A549 (cell line): ENCODE measurements around the gene OR52N1. TPM values are rescaled to one million over a fixed set of nuclear protein-coding genes. Genes with fewer than 3 reads are reported as not detected.

Experiments used
- ATAC-seq, 2 experiments: fragments of 200-7000 bp in 1 of 2; fragments of >200 bp in 1 of 2; cut with Nextera tagmentation in 1 of 2; cut with Tn5 transposase in 1 of 2; 3 replicates each; pipeline versions ENCODE4 v1.8.0 to v1.9.1; 2018 to 2020; ENCODE audit warnings: mild to moderate bottlenecking in 1 of 2, moderate library complexity in 1 of 2
- CTCF ChIA-PET: fragments of 300-600 bp; sonication (Branson Sonifier 250); formaldehyde crosslinking; extraction: SDS; loops from one replicate; lab custom pipeline; 2021; ENCODE audit warnings: antibody characterized with exemption, inconsistent platforms; lab: Yijun Ruan, JAX
- POLR2A ChIA-PET: fragments of 350-600 bp; formaldehyde crosslinking; extraction: SDS; loops from one replicate; lab custom pipeline; 2021; ENCODE audit warnings: antibody characterized with exemption, inconsistent platforms; lab: Yijun Ruan, JAX
- DNase-seq, 2 experiments: peaks; one replicate each; pipeline versions ENCODE4 v3.0.0 to v3.0.0-alpha.2; 2011 to 2016; ENCODE audit warnings: low read depth in 1 of 2, low spot score in 1 of 2
- FAIRE-seq: peaks from 2 replicates; lab custom pipeline; 2011; peaks lifted over from hg19 to GRCh38; lab: Jason Lieb, UNC
- H3K27ac ChIP-seq, 2 experiments: fragments of >200 bp; sonication (Bioruptor Twin); formaldehyde crosslinking; 3 replicates each; pipeline ENCODE4 v1.5.1; 2016 to 2017
- H3K4me1 ChIP-seq: fragments of >200 bp; sonication (Bioruptor Twin); formaldehyde crosslinking; 3 replicates; pipeline ENCODE4 v1.6.1; 2016
- H3K4me2 ChIP-seq: fragments of >200 bp; sonication (Bioruptor Twin); formaldehyde crosslinking; 3 replicates; pipeline ENCODE4 v1.6.1; 2016
- H3K4me3 ChIP-seq: fragments of >200 bp; sonication (Bioruptor Twin); formaldehyde crosslinking; 3 replicates; pipeline ENCODE4 v1.5.1; 2016
- H3K9me3 ChIP-seq: fragments of >200 bp; sonication (Bioruptor Twin); formaldehyde crosslinking; 3 replicates; pipeline ENCODE4 v1.6.1; 2016
- CBX2 ChIP-seq: fragments of 200-600 bp; sonication (generic); IDR thresholded peaks from 2 replicates; pipeline ENCODE4 v1.6.1; 2016; ENCODE audit warnings: low read depth, mild to moderate bottlenecking, borderline replicate concordance
- EHMT2 ChIP-seq: fragments of 200-600 bp; sonication (generic); IDR thresholded peaks from 2 replicates; pipeline ENCODE4 v1.6.1; 2016; ENCODE audit warnings: antibody characterized with exemption, low read depth, mild to moderate bottlenecking, moderate library complexity
- ELK1 ChIP-seq: fragments of 150-350 bp; IDR thresholded peaks from 2 replicates; pipeline ENCODE4 v1.6.1; 2014; ENCODE audit warnings: low read depth, mild to moderate bottlenecking, low read length
- EP300 ChIP-seq, 2 experiments: fragments of >200 bp; sonication (Bioruptor Twin); formaldehyde crosslinking; IDR thresholded peaks; 2 replicates in 1 of 2; 3 replicates in 1 of 2; pipeline ENCODE4 v1.6.1; 2016 to 2017
- HDAC2 ChIP-seq: fragments of 200-600 bp; sonication (generic); IDR thresholded peaks from 2 replicates; pipeline ENCODE4 v1.6.1; 2016
- HOXB5 ChIP-seq: fragments of 250-450 bp; sonication (Bioruptor Pico); IDR thresholded peaks from 2 replicates; pipeline ENCODE4 v1.5.0; 2020; ENCODE audit warnings: mild to moderate bottlenecking, moderate library complexity
- KDM5A ChIP-seq: fragments of 200-600 bp; sonication (generic); IDR thresholded peaks from 2 replicates; pipeline ENCODE4 v1.6.1; 2016; ENCODE audit warnings: antibody characterized with exemption, mild to moderate bottlenecking
- NPAS2 ChIP-seq: fragments of 250-450 bp; sonication (Bioruptor Pico); IDR thresholded peaks from 2 replicates; pipeline ENCODE4 v1.8.0; 2022; ENCODE audit warnings: mild to moderate bottlenecking, moderate library complexity, borderline replicate concordance
- PHF8 ChIP-seq: fragments of 200-600 bp; sonication (generic); IDR thresholded peaks from 2 replicates; pipeline ENCODE4 v1.6.1; 2016; ENCODE audit warnings: low read depth, mild to moderate bottlenecking, antibody characterized with exemption, moderate library complexity, borderline replicate concordance
- POLR2AphosphoS2 ChIP-seq: conservative IDR thresholded peaks from 2 replicates; pipeline ENCODE4 v1.6.1; 2012; ENCODE audit warnings: low read length, improper control_type of control experiment, inconsistent platforms
- RAD21 ChIP-seq, 2 experiments: fragments of >200 bp in 1 of 2; sonication (Bioruptor Twin) in 1 of 2; formaldehyde crosslinking in 1 of 2; IDR thresholded peaks in 1 of 2; conservative IDR thresholded peaks in 1 of 2; 2 replicates in 1 of 2; 3 replicates in 1 of 2; pipeline ENCODE4 v1.6.1; 2012 to 2018; ENCODE audit warnings: inconsistent platforms in 1 of 2
- RNF2 ChIP-seq: fragments of 200-600 bp; sonication (generic); IDR thresholded peaks from 2 replicates; pipeline ENCODE4 v1.6.1; 2016; ENCODE audit warnings: low read depth, mild to moderate bottlenecking, antibody characterized with exemption, moderate library complexity, borderline replicate concordance
- SREBF2 ChIP-seq: fragments of 450-650 bp; IDR thresholded peaks from 2 replicates; pipeline ENCODE4 v1.6.1; 2014; ENCODE audit warnings: mild to moderate bottlenecking, moderate library complexity
- TFCP2L1 ChIP-seq: fragments of 250-450 bp; sonication (Bioruptor Pico); IDR thresholded peaks from 2 replicates; pipeline ENCODE4 v1.5.0; 2021; ENCODE audit warnings: mild to moderate bottlenecking
- TP53 ChIP-seq: fragments of 250-450 bp; sonication (Bioruptor Pico); IDR thresholded peaks from 2 replicates; pipeline ENCODE4 v1.5.0; 2021; ENCODE audit warnings: mild to moderate bottlenecking, moderate library complexity
- ZNF302 ChIP-seq: fragments of 250-450 bp; sonication (Bioruptor Pico); IDR thresholded peaks from 2 replicates; pipeline ENCODE4 v1.9.0; 2021; ENCODE audit warnings: inconsistent platforms, mild to moderate bottlenecking, moderate library complexity
- whole genome bisulfite sequencing: methylation state at CpG from one replicate; pipeline ENCODE4 v1.1.6; 2017; ENCODE audit errors: missing lambda C conversion rate; 5-methylcytosine and 5-hydroxymethylcytosine counted together
- polyA minus RNA-seq: library from RNA; depleted of rRNA, polyadenylated mRNA; stranded (reverse); fragments of >200 nt; gene quantifications from 2 replicates; pipeline ENCODE4 v1.2.3, GENCODE V29; 2011; rRNA and poly(A)+ RNA removed
- polyA plus RNA-seq, 4 experiments: library from polyadenylated mRNA; depleted of rRNA in 3 of 4; stranded (reverse); fragments of >200 nt; fragmentation: RNase III in 1 of 4; extraction: RNeasy Plus Mini Kit Qiagen cat#74134 plus additional on column Dnase treatment in 1 of 4; gene quantifications; 2 replicates in 3 of 4; 3 replicates in 1 of 4; pipeline ENCODE4 v1.2.3, GENCODE V29; 2011 to 2017
- TF ChIP-seq, protein P1 (sequence below): fragments of 450-650 bp; IDR thresholded peaks from 2 replicates; pipeline ENCODE4 v1.6.1; 2014; ENCODE audit warnings: antibody characterized with exemption
- TF ChIP-seq, protein P2 (sequence below): fragments of >200 bp; sonication (Bioruptor Twin); formaldehyde crosslinking; IDR thresholded peaks from 3 replicates; pipeline ENCODE4 v1.5.1; 2016

The OR52N1 gene
- polyA plus RNA-seq (2011; rRNA removed) (not detected in 2 replicates), polyA plus RNA-seq (2017; fragmentation: RNase III; extraction: RNeasy Plus Mini Kit Qiagen cat#74134 plus additional on column Dnase treatment) (not detected in 3 replicates), polyA minus RNA-seq (0.21 TPM in 1 of 2 replicates, not detected in the other)
- polyA plus RNA-seq (2012; cell fraction: cytosol; rRNA removed), result not detected in 2 replicates
- polyA plus RNA-seq (2012; cell fraction: nucleus; rRNA removed), result not detected in 2 replicates

- Histone ChIP-seq H3K9me3 (no peaks in the 10 kb centered on the region), H3K4me3 (no peak within 1 kb of the TSS), H3K27ac (no peak within 1 kb of the TSS), H3K4me2 (no peak within 1 kb of the TSS), H3K4me1 (no peaks in the 10 kb centered on the region)
- ChIA-PET CTCF (no interaction called here), POLR2A (no interaction called here)
- FAIRE-seq (no peak), DNase-seq (no peak), ATAC-seq (no peak)
- WGBS, result 28% methylated on average over 3 of the region's 3 CpGs
- TF ChIP-seq PHF8 (no peak), EHMT2 (no peak), NPAS2 (CRISPR knock-in tag) (no peak)
- TF ChIP-seq, protein P1, sequence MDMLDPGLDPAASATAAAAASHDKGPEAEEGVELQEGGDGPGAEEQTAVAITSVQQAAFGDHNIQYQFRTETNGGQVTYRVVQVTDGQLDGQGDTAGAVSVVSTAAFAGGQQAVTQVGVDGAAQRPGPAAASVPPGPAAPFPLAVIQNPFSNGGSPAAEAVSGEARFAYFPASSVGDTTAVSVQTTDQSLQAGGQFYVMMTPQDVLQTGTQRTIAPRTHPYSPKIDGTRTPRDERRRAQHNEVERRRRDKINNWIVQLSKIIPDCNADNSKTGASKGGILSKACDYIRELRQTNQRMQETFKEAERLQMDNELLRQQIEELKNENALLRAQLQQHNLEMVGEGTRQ, result no peak
Observed at GRCh38 chr11:5791165-5791564, at the start of gene OR52N1. OR52N1 (minus strand) TSS chr11:5791265; CDS start chr11:5788816, 2,449 bp downstream.

GRCh38 chr11:5837695-5838094 is 46.6 kb upstream of the OR52N1 start:
- no peak for FAIRE-seq
- CTCF ChIA-PET, result no interaction called here
- ATAC-seq, result no peak

GRCh38 chr11:5833446-5833845 is 42.4 kb upstream of the OR52N1 start:
- Histone ChIP-seq H3K4me3 (no peak overlapping the region), H3K9me3 (no peaks in the 10 kb centered on the region), H3K4me2 (no peak overlapping the region), H3K27ac (no peak overlapping the region), H3K4me1 (no peaks in the 10 kb centered on the region)
- WGBS, result 4% methylated on average over 2 of the region's 2 CpGs
- ChIA-PET POLR2A (no interaction called here), CTCF (no interaction called here)
- no peak for DNase-seq
- TF ChIP-seq TFCP2L1 (no peak), ZNF302 (CRISPR knock-in tag) (no peak), TP53 (no peak), RAD21 (conservative IDR thresholded peaks at IDR 0.05 in 1 of 2, IDR thresholded peaks at IDR 0.05 in 1 of 2) (no peak), HDAC2 (no peak), SREBF2 (no peak), CBX2 (no peak), RNF2 (no peak), ELK1 (no peak), HOXB5 (CRISPR knock-in tag) (no peak)
- TF ChIP-seq, protein P2, sequence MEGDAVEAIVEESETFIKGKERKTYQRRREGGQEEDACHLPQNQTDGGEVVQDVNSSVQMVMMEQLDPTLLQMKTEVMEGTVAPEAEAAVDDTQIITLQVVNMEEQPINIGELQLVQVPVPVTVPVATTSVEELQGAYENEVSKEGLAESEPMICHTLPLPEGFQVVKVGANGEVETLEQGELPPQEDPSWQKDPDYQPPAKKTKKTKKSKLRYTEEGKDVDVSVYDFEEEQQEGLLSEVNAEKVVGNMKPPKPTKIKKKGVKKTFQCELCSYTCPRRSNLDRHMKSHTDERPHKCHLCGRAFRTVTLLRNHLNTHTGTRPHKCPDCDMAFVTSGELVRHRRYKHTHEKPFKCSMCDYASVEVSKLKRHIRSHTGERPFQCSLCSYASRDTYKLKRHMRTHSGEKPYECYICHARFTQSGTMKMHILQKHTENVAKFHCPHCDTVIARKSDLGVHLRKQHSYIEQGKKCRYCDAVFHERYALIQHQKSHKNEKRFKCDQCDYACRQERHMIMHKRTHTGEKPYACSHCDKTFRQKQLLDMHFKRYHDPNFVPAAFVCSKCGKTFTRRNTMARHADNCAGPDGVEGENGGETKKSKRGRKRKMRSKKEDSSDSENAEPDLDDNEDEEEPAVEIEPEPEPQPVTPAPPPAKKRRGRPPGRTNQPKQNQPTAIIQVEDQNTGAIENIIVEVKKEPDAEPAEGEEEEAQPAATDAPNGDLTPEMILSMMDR, result no peak
- no peak for FAIRE-seq
- no peak for ATAC-seq

More at GRCh38 chr11:5837695-5838094, 46.6 kb upstream of the OR52N1 start:
- no peak for TF ChIP-seq POLR2AphosphoS2
- no peak for TF ChIP-seq PHF8
- no peak for TF ChIP-seq EP300 (IDR thresholded peaks at IDR 0.05)
- no peak for TF ChIP-seq HOXB5 (CRISPR knock-in tag)
- TF ChIP-seq EHMT2, result no peak
- TF ChIP-seq CBX2, result no peak
- no peak for TF ChIP-seq KDM5A
- no peaks in the 10 kb centered on the region for H3K4me1 ChIP-seq
- H3K27ac ChIP-seq, result no peak overlapping the region
- WGBS, result 1% methylated on average over 2 of the region's 2 CpGs
- no peak overlapping the region for H3K4me2 ChIP-seq
- no peak overlapping the region for H3K4me3 ChIP-seq
- no peaks in the 10 kb centered on the region for H3K9me3 ChIP-seq
- no peak for DNase-seq
- POLR2A ChIA-PET, result no interaction called here
